Tibial artery (tissue), 4 donors: ENCODE results near the gene TFB2M.
"Not testable (repeated sequence)": the region's sequence is repeated elsewhere in the genome, so short reads cannot be mapped to it uniquely, and the experiment has no call there.

Experiments
- DNase-seq, 2 donors: peaks; one replicate each; pipeline ENCODE4 v3.0.0-alpha.2; 2019
- H3K27ac ChIP-seq, 2 donors: fragments of 200-600 bp; sonication (generic) in 1 of 2; 1 replicate in 1 of 2; 2 replicates in 1 of 2; pipeline ENCODE4 v1.5.1; 2018 to 2019; ENCODE audit warnings: mild to moderate bottlenecking in 1 of 2
- H3K27me3 ChIP-seq, 2 donors: fragments of 200-600 bp; sonication (generic) in 1 of 2; one replicate each; pipeline versions ENCODE4 v1.5.1 to v1.6.0; 2016 to 2019
- H3K36me3 ChIP-seq, 3 donors: fragments of 200-600 bp; sonication (generic) in 2 of 3; one replicate each; pipeline ENCODE4 v1.5.1; 2016 to 2019; ENCODE audit warnings: mild to moderate bottlenecking in 2 of 3
- H3K4me1 ChIP-seq, 4 donors: fragments of 200-600 bp; sonication (generic) in 2 of 4; 1 replicate in 3 of 4; 2 replicates in 1 of 4; pipeline ENCODE4 v1.5.1; 2016 to 2019
- H3K4me3 ChIP-seq, 2 donors: fragments of 200-600 bp; sonication (generic) in 1 of 2; 1 replicate in 1 of 2; 2 replicates in 1 of 2; pipeline ENCODE4 v1.5.1; 2018 to 2019; ENCODE audit warnings: mild to moderate bottlenecking in 2 of 2
- H3K9me3 ChIP-seq, 3 donors: fragments of 200-600 bp; sonication (generic) in 1 of 3; one replicate each; pipeline ENCODE4 v1.5.1; 2016 to 2019
- CTCF ChIP-seq, 2 experiments: fragments of 200-600 bp in 1 of 2; fragments of 450-650 bp in 1 of 2; IDR thresholded peaks; one replicate each; pipeline ENCODE4 v1.5.1; 2017 to 2019; ENCODE audit warnings: antibody characterized with exemption in 2 of 2, mild to moderate bottlenecking in 1 of 2, moderate library complexity in 1 of 2
- intact Hi-C: fragments of 100-400 bp; cut with DNase I; formaldehyde crosslinking; loops from one replicate; pipeline ENCODE4 v1.15.0; 2023; ENCODE audit warnings: low total_unique reads

The TFB2M gene

DNA sequence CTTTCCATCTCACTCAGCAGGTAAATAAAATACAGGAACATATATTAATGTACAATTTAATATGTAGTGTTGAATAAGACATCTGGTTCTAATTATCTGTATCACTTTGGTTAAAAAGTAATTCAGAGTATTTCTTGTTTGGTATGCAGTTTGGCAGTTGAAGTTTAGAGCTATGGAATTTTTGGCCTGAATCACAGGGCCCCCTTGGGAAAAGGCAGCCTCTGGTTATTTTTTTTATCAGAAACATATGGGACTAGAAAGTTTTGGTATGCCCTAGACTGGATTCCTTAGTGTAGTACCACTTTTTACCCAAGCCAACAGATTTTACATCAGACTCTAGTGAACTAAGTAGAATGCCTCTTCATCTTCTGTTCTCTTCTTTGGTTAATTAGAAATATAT lies 26.6 kb upstream of the TFB2M start:
- Histone ChIP-seq H3K9me3 (no peaks in the 10 kb centered on the region), H3K4me1 (peaks cover 0 to 67% (median 21%) of the 10 kb centered on the region in 4 donors), H3K4me3 (no peak overlapping the region), H3K27ac (peak overlapping the region; percentile 20 to 41), H3K36me3 (peaks cover 0 to 4% (median 0%) of the 10 kb centered on the region in 3 donors), H3K27me3 (no peaks in the 10 kb centered on the region)
- intact Hi-C loops = no loop called here
- no peak for TF ChIP-seq CTCF (IDR thresholded peaks at IDR 0.05)
- no peak for DNase-seq

- Histone ChIP-seq H3K4me1 (peaks cover 0 to 67% (median 20%) of the 10 kb centered on the region in 4 donors), H3K27me3 (no peaks in the 10 kb centered on the region), H3K36me3 (peaks cover 0 to 4% (median 0%) of the 10 kb centered on the region in 3 donors), H3K27ac (peak overlapping the region; percentile 20 to 41), H3K4me3 (no peak overlapping the region), H3K9me3 (no peaks in the 10 kb centered on the region)
- DNase-seq = no peak
- TF ChIP-seq CTCF (IDR thresholded peaks at IDR 0.05) = no peak
- intact Hi-C loops = no loop called here
Measured at GRCh38 chr1:246591958-246592357, 25.9 kb upstream of the TFB2M start.

DNA sequence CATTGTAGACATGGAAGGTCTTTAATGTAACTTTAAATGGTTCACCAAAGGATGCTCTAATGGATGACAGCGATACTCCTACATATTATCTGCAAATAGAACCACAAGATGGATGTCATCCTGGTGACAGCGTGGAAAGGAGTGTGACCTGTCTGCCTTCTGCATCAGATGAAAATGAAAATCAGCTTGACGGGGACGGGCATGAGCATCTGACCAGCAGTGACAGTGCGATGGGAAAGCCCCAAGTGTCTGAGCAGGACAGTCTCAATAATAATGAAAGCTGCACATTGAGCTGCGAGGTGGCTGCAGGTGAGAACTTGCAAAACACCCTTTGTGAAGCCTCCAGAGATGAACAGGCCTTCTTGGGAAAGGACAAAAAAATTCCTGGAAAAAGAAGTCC lies 25.4 kb upstream of the TFB2M start:
- Histone ChIP-seq H3K27me3 (no peaks in the 10 kb centered on the region), H3K4me1 (peaks cover 0 to 67% (median 21%) of the 10 kb centered on the region in 4 donors), H3K27ac (no peak overlapping the region), H3K36me3 (peaks cover 0 to 4% (median 0%) of the 10 kb centered on the region in 3 donors), H3K4me3 (no peak overlapping the region), H3K9me3 (no peaks in the 10 kb centered on the region)
- DNase-seq = no peak
- intact Hi-C loops = no loop called here
- no peak for TF ChIP-seq CTCF (IDR thresholded peaks at IDR 0.05)

DNA sequence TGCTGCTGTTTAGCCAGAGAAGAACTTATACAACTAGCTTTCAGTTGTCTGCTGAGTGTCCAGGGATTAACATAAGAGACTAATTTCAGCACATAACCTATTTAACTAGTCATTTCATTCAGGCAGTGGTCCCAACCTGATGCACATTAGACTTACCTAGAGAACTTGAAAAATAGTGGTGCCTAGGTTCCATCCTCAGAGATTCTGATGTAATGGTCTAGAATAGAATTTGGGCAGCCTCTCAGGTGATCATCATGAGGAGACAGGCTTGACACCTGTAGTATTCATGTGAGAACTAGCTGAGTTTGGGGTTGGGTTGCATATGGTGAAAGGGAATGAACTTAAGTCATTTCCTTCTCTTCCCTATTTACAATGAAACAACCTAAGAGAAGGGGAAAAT lies 25.0 kb upstream of the TFB2M start:
- Histone ChIP-seq H3K4me3 (no peak overlapping the region), H3K27ac (no peak overlapping the region), H3K36me3 (peaks cover 0 to 4% (median 0%) of the 10 kb centered on the region in 3 donors), H3K4me1 (peaks cover 0 to 68% (median 21%) of the 10 kb centered on the region in 4 donors), H3K9me3 (no peaks in the 10 kb centered on the region), H3K27me3 (no peaks in the 10 kb centered on the region)
- no peak for TF ChIP-seq CTCF (IDR thresholded peaks at IDR 0.05)
- intact Hi-C loops = no loop called here
- no peak for DNase-seq

- H3K9me3 ChIP-seq, H3K27ac ChIP-seq, intact Hi-C loops, H3K4me3 ChIP-seq, DNase-seq, H3K36me3 ChIP-seq, H3K27me3 ChIP-seq: not testable (repeated sequence)
- H3K4me1 ChIP-seq = peaks cover 0 to 68% (median 18%) of the 10 kb centered on the region in 4 donors
Measured at GRCh38 chr1:246589919-246590318, 23.9 kb upstream of the TFB2M start.

DNA sequence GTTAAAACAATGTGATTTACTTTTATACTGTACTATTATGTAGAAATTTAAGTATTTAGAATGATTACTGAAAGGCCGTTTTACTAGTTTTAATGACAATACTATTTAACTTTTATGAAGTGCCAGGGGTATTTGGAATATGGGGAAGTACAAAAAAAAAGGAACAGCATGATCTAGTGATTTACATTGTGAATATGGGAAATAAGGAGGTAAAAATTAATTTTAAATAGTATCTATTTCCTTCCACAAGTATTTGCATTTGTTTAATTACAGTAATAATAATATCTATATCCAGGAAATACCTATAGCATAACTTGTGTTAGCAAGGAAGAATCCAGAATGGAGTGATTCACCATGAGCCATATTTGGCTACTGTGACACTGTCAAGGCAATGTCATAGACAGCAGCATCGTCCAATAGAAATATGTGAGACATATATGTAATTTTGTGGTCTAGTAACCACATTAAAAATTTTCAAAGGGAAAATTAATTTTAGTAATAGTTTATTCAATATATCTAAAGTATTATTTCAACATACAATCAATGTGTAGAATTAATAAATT lies 22.2 kb upstream of the TFB2M start:
- H3K36me3 ChIP-seq = peaks cover 0 to 4% (median 0%) of the 10 kb centered on the region in 3 donors
- peaks cover 0 to 69% (median 21%) of the 10 kb centered on the region in 4 donors for H3K4me1 ChIP-seq
- no peaks in the 10 kb centered on the region for H3K9me3 ChIP-seq
- no peaks in the 10 kb centered on the region for H3K27me3 ChIP-seq
- no peak overlapping the region for H3K4me3 ChIP-seq
- TF ChIP-seq CTCF (IDR thresholded peaks at IDR 0.05) = no peak
- no peak for DNase-seq
- intact Hi-C loops = no loop called here
- H3K27ac ChIP-seq = peak overlapping the region; percentile 60 to 63
